GM06990 (cell line): ENCODE measurements around the gene OIP5.
"Not testable (repeated sequence)": the region's sequence is repeated elsewhere in the genome, so short reads cannot be mapped to it uniquely, and the experiment has no call there.

Experiments
- DNase-seq: peaks from one replicate; pipeline ENCODE4 v3.0.0-alpha.2; 2011; ENCODE audit not compliant: insufficient read length; ENCODE audit errors: extremely low read depth
- H3K27me3 ChIP-seq: replicated peaks from 2 replicates; pipeline ENCODE4 v1.6.0; 2011; ENCODE audit warnings: low read length; ENCODE audit not compliant: control insufficient read depth, insufficient read depth
- H3K36me3 ChIP-seq: 2 replicates; pipeline ENCODE4 v1.5.1; 2011; ENCODE audit warnings: low read length; ENCODE audit not compliant: control insufficient read depth, insufficient read depth
- H3K4me3 ChIP-seq: replicated peaks from 2 replicates; pipeline ENCODE4 v1.5.1; 2011; ENCODE audit warnings: low read depth, mild to moderate bottlenecking, control low read depth, low read length
- TF ChIP-seq, protein P1 (sequence below): IDR thresholded peaks from 2 replicates; pipeline ENCODE4 v1.5.1; 2011; ENCODE audit warnings: low read length, control low read depth, mild to moderate bottlenecking, inconsistent platforms; ENCODE audit not compliant: insufficient read depth, poor library complexity, severe bottlenecking

OIP5 gene

DNA sequence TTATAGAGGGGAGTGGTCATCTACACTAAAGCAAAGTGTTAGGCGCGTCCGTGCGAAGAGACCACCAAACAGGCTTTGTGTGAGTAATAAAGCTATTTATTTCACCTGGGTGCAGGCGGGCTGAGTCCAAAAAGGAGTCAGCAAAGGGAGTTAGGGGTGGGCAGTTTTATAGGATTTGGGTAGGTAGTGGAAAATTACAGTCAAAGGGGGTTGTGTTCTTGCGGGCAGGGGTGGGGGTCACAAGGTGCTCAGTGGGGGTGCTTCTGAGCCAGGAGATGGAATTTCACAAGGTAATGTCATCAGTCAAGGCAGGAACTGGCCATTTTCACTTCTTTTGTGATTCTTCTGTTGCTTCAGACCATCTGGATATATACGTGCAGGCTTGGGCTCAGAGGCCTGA, 47.1 kb downstream of the OIP5 start:
- no peaks in the 10 kb centered on the region for H3K27me3 ChIP-seq
- DNase-seq, result no peak
- TF ChIP-seq, protein P1, sequence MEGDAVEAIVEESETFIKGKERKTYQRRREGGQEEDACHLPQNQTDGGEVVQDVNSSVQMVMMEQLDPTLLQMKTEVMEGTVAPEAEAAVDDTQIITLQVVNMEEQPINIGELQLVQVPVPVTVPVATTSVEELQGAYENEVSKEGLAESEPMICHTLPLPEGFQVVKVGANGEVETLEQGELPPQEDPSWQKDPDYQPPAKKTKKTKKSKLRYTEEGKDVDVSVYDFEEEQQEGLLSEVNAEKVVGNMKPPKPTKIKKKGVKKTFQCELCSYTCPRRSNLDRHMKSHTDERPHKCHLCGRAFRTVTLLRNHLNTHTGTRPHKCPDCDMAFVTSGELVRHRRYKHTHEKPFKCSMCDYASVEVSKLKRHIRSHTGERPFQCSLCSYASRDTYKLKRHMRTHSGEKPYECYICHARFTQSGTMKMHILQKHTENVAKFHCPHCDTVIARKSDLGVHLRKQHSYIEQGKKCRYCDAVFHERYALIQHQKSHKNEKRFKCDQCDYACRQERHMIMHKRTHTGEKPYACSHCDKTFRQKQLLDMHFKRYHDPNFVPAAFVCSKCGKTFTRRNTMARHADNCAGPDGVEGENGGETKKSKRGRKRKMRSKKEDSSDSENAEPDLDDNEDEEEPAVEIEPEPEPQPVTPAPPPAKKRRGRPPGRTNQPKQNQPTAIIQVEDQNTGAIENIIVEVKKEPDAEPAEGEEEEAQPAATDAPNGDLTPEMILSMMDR, result no peak
- H3K36me3 ChIP-seq, result peaks cover 3% of the 10 kb centered on the region
- H3K4me3 ChIP-seq, result peak overlapping the region; percentile 87

DNA sequence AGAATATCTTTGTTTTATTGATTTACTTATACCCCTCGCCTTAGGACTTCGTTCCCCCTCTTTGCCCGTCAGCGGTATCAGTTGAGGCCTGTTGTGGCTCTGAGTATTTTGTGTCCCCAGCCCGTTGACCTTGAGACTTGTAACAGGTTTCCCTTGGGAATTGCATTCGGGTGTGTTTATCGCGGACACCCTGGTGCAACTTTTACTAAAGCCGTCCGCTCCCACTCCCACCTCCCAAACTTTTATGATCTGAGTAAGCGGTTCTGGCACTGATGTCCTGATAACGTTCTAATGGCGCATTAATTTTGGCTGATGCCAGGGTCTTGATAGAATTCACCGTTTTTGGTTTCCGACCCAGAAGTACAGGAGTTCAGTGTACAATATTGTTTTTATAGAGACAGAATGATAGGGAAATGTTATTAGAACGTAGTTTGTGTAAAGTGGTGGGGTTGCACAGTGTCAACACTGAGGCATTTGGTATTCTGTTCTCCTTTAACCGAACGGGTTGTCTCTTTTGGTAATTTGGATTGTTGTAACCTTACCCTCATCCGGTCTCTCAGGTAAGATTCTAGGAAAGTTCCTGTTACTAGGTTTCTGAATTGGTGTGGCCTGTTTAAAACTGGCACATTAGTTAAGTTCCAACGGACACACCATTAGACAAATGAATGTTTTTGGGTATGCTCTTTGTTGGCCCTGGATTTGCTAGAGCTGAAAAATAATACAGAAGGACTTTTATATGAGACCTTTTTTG, 47.8 kb downstream of the OIP5 start:
- Histone ChIP-seq H3K4me3 (peak overlapping the region; percentile 87), H3K36me3 (peaks cover 3% of the 10 kb centered on the region), H3K27me3 (no peaks in the 10 kb centered on the region)
- TF ChIP-seq, protein P1, result no peak
- no peak for DNase-seq

DNA sequence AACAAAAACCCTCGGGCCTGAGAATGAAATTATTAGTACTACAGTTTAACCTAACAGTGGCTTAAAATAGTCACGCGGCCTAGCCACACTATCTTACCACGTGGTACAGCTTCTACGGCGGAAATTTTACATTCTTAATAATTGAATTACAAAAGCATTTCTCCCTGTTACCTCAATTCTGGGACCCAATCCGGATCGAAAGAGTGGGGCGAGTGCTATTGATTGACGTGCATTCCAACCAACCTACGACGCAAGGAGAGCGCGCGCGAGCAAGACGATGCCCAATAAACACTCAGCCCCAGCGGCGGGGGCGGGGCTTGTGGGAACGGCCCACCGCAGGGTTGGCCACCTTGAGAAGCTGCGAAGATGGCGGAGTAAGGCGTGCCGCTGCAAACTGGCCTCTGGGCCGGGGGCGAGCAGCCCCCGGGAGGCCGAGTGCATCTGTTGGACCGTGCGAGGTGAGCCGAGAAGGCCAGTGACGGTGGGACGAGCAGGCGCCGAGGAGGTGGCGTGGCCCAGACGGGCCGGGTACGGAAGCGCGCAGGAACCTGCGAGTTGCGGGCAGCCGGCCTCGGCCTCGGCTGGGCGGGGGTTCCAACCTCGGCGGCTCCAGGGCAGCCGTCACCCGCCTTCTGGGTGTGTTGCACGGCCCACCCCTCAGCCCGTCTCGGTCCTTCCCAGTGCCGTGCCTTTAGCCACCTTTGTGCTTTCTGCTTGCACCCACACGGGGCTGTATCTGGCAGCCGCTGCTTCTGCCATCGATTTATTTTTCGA, 48.6 kb downstream of the OIP5 start:
- H3K4me3 ChIP-seq, result peak overlapping the region; percentile 87
- H3K36me3 ChIP-seq, result peaks cover 3% of the 10 kb centered on the region

DNA sequence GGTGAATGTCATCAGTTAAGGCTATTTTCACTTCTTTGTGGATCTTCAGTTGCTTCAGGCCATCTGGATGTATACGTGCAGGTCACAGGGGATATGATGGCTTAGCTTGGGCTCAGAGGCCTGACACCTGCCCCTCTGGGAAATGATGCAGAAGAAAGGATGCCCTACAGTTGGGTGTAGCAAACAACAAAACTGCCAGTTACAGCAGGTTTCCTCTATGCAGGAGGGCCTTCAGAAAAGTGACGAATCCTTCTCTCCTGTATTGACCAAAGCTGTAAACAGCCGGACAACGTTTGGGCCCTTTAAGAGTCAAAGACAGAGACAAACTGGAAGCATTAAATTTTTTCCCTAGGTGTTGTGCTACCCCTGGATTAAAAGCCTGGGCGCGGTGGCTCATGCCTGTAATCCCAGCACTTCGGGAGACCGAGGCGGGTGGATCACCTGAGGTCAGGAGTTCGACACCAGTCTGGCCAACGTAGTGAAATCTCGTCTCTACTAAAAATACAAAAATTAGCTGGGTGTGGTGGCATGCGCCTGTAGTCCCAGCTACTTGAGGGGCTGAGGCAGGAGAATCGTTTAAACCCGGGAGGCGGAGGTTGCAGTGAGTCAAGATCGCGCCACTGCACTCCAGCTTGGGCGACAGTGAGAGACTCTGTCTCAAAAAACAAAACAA, 49.3 kb downstream of the OIP5 start:
- H3K36me3 ChIP-seq, H3K27me3 ChIP-seq: not testable (repeated sequence)
- peak overlapping the region; percentile 29 for H3K4me3 ChIP-seq
- peak; percentile 20 for DNase-seq

More for the DNA sequence above, 48.6 kb downstream of the OIP5 start:
- DNase-seq, result peak; percentile 99
- no peaks in the 10 kb centered on the region for H3K27me3 ChIP-seq
- TF ChIP-seq, protein P1, result no peak

DNA sequence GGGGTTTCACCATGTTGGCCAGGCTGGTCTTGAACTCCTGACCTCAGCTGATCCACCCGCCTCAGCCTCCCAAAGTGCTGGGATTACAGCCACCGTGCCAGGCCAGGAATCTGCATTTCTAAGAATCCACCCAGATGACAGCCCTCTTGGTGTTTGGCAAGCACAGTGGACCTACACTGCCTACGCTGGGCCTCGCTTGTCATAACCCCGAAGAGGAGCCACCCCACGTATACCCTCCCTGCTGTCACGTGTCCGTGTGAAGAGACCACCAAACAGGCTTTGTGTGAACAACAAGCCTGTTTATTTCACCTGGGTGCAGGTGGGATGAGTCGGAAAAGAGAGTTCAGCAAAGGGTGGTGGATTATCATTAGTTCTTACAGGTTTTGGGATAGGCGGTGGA, 50.0 kb downstream of the OIP5 start:
- DNase-seq, H3K36me3 ChIP-seq, H3K4me3 ChIP-seq, H3K27me3 ChIP-seq: not testable (repeated sequence)

DNA sequence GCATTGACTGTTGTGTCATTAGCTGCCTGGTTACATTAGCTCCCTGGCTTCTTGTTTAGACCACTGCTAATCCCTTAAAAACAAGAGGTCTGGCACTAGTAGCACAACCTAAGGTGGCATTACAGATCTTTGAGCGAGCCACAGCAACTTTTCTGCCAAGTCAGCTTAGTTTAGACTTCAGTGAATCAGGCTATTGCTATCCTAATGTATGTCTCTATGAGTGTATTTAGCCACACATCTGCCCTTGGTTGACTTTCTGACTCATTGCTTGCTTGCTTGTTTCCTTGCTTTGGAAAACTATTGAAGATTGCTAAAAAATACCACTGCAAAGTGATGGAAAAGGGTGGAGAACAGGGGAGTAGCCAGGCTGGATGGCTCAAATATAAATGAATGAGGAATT, 51.2 kb downstream of the OIP5 start:
- no peaks in the 10 kb centered on the region for H3K27me3 ChIP-seq
- no peaks in the 10 kb centered on the region; the same call in 1 of the 2 replicates for H3K36me3 ChIP-seq
- TF ChIP-seq, protein P1, result no peak
- DNase-seq, result no peak
- no peak overlapping the region for H3K4me3 ChIP-seq
